SH-SY5Y (cell line): ENCODE data around the gene SLC2A5.

ENCODE experiments used
- GATA2 ChIP-seq: IDR thresholded peaks from 2 replicates; pipeline ENCODE4 v1.6.1; 2011; ENCODE audit warnings: mild to moderate bottlenecking, low read depth, low read length
- GATA3 ChIP-seq: IDR thresholded peaks from 2 replicates; pipeline ENCODE4 v1.6.1; 2011; ENCODE audit warnings: low read depth, mild to moderate bottlenecking, low read length, moderate library complexity

DNA sequence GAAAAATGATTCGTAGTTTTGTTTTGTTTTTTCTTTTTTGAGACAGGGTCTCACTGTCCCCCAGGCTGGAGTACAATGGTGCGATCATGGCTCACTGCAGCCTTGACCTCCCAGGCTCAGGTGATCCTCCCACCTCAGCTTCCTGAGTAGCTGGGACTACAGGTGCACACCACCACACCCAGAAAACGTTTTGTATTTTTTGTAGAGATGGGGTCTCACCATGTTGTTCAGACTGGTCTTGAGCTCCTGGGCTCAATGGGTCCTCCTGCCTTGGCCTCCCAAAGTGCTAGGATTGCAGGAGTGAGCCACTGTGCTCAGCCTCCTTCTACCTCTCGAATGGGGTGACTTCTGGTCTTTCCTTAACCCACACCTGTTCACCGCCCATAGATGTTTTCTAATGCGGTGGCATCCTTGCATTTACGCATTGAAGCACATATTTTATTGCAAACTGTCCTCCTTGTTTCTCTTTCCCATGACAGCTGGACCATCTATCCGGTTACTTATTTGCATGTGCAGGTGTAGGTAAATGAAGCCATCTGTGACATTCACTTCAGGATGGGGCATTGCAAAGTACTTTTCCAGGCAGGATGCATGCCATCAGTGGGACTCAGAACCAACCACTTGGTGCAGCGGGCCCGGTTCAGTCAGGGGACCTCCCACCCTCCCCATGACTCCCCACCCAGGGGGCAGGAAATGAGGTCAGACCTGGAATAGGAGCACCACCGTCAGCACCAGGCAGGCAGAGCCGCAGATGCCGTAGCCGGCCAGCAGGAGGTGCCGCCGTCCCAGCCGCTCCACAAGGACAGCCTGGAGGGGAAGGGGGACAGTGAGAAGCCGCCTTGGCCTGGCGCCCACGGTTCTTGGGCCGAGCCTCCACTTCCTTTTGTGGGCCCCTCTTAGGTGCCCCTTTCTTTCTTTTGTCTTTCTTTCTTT lies 59.7 kb downstream of the SLC2A5 start:
- TF ChIP-seq GATA2: no peak
- no peak for TF ChIP-seq GATA3
